Duodenal mucosa (tissue), 2 donors: ENCODE data around the gene RSPRY1.

Experiments used
- H3K27ac ChIP-seq: one replicate; pipeline ENCODE4 v1.7.0; 2013; ENCODE audit warnings: low read depth, low read length
- H3K27me3 ChIP-seq, 2 donors: one replicate each; pipeline ENCODE4 v1.7.0; 2013; ENCODE audit warnings: low read length in 2 of 2, control low read depth in 1 of 2; ENCODE audit not compliant: insufficient read depth in 2 of 2, control insufficient read depth in 1 of 2
- H3K36me3 ChIP-seq, 2 donors: one replicate each; pipeline ENCODE4 v1.7.0; 2013; ENCODE audit warnings: low read length in 2 of 2, control low read depth in 1 of 2; ENCODE audit not compliant: insufficient read depth in 2 of 2, control insufficient read depth in 1 of 2
- H3K4me1 ChIP-seq, 2 donors: one replicate each; pipeline ENCODE4 v1.7.0; 2013; ENCODE audit warnings: low read length in 2 of 2, control low read depth in 1 of 2; ENCODE audit not compliant: insufficient read depth in 2 of 2, control insufficient read depth in 1 of 2
- H3K4me3 ChIP-seq, 2 donors: one replicate each; pipeline ENCODE4 v1.7.0; 2013; ENCODE audit warnings: low read length in 2 of 2, low read depth in 1 of 2
- H3K9ac ChIP-seq, 2 donors: one replicate each; pipeline ENCODE4 v1.7.0; 2013; ENCODE audit warnings: low read length in 2 of 2, low read depth in 1 of 2
- H3K9me3 ChIP-seq, 2 donors: one replicate each; pipeline ENCODE4 v1.7.0; 2013; ENCODE audit warnings: low read length in 2 of 2, control low read depth in 1 of 2; ENCODE audit not compliant: control insufficient read depth in 1 of 2

The RSPRY1 gene

DNA sequence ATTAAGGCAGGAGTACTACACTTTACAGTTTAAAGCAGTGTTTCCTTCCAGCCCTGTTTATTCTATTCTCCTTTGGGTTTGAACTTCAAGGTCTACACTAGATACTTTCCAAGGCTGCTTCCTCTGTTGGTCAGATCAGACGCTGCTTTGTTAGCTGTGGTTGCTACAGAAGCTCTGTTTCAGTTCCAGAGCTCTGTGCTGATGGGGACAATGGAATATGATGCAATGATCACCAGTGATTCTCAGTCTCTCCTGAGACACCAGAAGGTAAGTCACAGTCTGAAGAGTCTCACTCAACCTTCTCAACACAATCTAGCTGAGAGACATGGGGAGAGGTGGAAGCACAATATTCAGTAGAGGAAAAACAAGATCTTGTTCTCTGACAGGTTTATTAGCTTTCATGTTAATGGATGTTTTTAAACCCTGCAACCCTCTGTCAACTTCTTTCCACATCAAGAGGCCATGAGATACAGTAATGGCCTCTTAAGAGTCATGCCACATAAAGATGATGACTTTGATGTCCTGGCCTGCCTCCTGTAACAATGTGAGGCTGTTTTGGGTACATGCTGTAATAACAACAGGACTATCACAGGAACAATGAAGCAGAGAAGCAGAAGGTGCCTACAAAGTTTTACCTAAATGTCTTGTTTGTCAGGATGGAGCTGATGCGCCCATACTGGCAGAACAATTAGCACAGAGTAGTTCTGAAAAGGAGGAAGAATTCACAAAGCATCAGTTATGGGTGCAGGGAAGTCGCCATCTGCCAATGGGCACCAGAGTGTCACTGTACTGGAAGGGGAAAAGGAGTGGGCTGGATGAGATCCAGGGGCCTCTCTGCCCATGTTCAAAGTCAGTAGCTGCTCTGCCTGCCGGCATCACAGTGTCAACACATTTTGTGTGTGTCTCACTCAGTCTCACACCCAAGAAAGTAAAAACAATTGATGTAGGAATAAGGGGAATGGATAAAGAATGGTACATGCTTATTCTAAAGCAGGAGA lies 33.7 kb upstream of the RSPRY1 start:
- H3K4me3 ChIP-seq = no peak overlapping the region
- peaks cover under 1 to 8% of the 10 kb centered on the region in 2 donors for H3K4me1 ChIP-seq
- peaks cover 10 to 52% of the 10 kb centered on the region in 2 donors for H3K36me3 ChIP-seq
- H3K9ac ChIP-seq = no peak overlapping the region
- no peak overlapping the region for H3K27ac ChIP-seq
- H3K27me3 ChIP-seq = no peaks in the 10 kb centered on the region
- no peaks in the 10 kb centered on the region for H3K9me3 ChIP-seq

DNA sequence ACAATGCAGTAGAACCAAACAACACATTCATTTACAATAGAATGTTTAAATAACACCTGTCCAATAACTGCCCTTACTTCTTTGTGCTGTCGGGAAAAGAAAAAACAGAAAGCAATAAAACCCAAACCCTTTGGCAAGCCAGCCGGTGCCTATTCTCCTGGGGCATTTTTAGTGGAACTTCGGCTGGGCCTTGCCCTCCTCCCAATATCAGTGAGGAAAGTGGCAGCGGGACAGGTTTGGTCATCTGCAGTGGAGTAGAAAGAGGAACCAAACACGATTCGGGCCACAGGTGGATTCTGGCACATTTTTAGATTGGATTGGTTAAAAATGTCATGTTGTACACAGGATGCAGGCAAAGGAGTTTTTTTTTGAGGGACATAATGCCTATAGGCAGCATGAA lies 32.3 kb upstream of the RSPRY1 start:
- H3K27ac ChIP-seq = no peak overlapping the region
- no peaks in the 10 kb centered on the region for H3K9me3 ChIP-seq
- H3K36me3 ChIP-seq = peaks cover 18 to 60% of the 10 kb centered on the region in 2 donors
- no peaks in the 10 kb centered on the region for H3K27me3 ChIP-seq
- no peak overlapping the region for H3K4me3 ChIP-seq
- peaks cover 0 to 6% of the 10 kb centered on the region in 2 donors for H3K4me1 ChIP-seq
- no peak overlapping the region for H3K9ac ChIP-seq

DNA sequence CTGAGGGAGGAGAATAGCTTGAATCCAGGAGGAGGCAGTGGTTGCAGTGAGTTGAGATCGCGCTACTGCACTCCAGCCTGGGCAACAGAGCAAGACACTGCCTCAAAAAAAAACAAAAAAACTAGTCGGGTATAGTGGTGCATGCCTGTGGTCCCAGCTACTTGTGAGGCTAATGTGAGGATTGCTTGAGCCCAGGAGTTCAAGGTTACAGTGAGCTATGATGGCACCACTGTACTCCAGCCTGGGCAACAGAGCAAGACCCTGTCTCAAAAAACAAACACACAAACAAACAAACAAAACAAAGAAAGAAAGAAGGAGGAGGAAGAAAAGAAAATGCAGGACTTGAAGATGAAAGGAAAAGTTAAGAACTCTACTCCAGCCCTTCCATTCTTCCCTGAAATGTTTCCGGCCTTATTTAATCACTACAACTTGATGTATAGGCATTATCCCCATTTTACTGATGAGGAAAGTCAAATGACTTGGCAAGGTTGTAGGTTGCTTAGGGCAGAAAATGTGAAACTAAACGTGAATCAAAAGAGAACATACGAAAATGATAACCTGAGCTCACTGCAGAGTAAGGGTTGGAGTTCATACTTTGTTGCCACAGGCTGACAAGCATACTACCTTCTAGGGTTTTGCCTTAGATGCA lies 30.3 kb upstream of the RSPRY1 start:
- peaks cover 18 to 68% of the 10 kb centered on the region in 2 donors for H3K36me3 ChIP-seq
- peaks cover 0 to 6% of the 10 kb centered on the region in 2 donors for H3K4me1 ChIP-seq

DNA sequence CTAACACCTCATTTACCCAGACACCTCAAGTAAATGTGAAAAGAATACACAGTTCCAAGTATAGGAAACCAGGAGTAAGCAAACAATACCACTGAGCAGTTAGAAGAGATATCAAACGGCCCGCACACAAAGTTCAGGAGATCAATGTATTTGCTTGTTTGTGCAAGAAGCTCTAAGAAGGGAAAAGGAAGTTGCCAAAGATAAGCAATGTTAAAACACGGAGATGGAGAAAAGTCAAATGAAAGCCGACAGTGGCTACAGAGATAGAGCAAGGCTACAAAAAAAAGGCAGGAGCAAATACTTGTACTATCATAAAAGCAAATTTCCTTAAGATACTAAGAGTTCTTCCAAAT lies 29.8 kb upstream of the RSPRY1 start:
- Histone ChIP-seq H3K36me3 (peaks cover 18 to 67% of the 10 kb centered on the region in 2 donors), H3K9ac (no peak overlapping the region), H3K9me3 (no peaks in the 10 kb centered on the region), H3K4me3 (no peak overlapping the region), H3K27me3 (no peaks in the 10 kb centered on the region), H3K4me1 (peaks cover 0 to 6% of the 10 kb centered on the region in 2 donors), H3K27ac (no peak overlapping the region)

More for the DNA sequence above, 30.3 kb upstream of the RSPRY1 start:
- Histone ChIP-seq H3K9ac (no peak overlapping the region), H3K27me3 (no peaks in the 10 kb centered on the region), H3K9me3 (no peaks in the 10 kb centered on the region), H3K4me3 (no peak overlapping the region), H3K27ac (no peak overlapping the region)

DNA sequence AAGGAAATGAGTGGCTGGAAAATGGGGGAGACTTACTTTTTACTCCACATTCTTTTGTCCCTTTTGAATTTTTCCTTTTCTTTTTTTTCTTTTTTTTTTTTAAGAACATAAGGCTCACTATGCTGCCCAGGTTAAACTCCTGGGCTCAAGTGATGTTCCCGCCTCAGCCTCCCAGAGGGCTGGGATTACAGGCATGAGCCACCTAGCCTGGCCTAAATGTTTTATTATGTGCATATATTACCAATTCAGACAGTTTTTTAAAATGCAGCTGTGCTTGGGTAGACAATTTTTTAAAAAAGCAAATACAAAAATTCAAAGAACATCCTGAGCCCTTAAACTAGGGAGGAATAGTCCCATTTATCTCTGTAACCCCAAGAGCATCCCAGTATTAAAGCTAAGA lies 28.6 kb upstream of the RSPRY1 start:
- H3K4me1 ChIP-seq = peaks cover 0 to 6% of the 10 kb centered on the region in 2 donors
- H3K36me3 ChIP-seq = peaks cover 21 to 59% of the 10 kb centered on the region in 2 donors

DNA sequence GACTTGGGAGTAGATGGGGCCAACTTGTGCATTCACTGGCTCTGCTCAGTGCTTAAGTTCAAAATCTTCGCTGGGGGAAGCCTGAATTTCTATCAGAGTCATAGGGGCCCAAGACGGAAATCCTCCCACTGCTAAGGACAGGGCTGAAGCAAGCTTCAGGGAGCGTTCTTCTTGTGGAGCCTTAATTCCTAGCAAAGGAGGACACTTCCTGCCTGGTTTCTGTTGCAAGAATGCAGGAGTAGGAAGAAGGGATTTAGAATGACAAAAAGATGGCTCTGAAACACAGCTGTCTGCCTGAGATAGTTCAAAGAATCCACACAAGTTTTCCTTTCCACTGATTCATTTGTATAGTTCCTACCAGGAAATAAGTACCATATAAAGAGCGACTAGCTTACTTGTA lies 26.7 kb upstream of the RSPRY1 start:
- Histone ChIP-seq H3K36me3 (peaks cover 13 to 51% of the 10 kb centered on the region in 2 donors), H3K27me3 (no peaks in the 10 kb centered on the region), H3K4me3 (no peak overlapping the region)

More for the DNA sequence above, 28.6 kb upstream of the RSPRY1 start:
- Histone ChIP-seq H3K27me3 (no peaks in the 10 kb centered on the region), H3K27ac (no peak overlapping the region), H3K4me3 (no peak overlapping the region), H3K9ac (no peak overlapping the region), H3K9me3 (no peaks in the 10 kb centered on the region)

DNA sequence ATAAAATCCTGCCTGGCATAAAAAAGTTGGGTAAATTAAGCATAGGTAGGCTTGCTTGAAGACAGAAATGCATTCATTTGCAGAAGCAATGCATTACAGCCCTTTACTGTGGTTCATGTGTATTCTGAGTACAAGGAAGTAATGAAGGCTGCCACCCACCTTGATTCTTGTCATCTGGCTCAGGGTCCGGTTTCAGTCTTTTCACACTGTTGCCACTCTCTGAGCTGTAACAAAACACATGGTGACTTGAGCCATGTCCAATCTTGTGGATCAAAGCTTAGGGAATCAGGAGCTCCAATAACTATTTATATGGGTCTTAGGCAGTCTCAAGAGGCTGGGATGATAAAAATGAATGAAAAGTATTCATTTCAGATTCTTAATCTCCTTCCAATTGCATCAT lies 22.3 kb upstream of the RSPRY1 start:
- H3K4me3 ChIP-seq = no peak overlapping the region
- H3K4me1 ChIP-seq = peaks cover 14% of the 10 kb centered on the region in 2 donors
- peaks cover 18 to 45% of the 10 kb centered on the region in 2 donors for H3K36me3 ChIP-seq
- H3K27ac ChIP-seq = no peak overlapping the region
- no peak overlapping the region for H3K9ac ChIP-seq
- no peaks in the 10 kb centered on the region for H3K27me3 ChIP-seq
- no peaks in the 10 kb centered on the region for H3K9me3 ChIP-seq

More for the DNA sequence above, 26.7 kb upstream of the RSPRY1 start:
- no peak overlapping the region for H3K9ac ChIP-seq
- H3K4me1 ChIP-seq = peaks cover 0 to 6% of the 10 kb centered on the region in 2 donors
- H3K9me3 ChIP-seq = no peaks in the 10 kb centered on the region
- H3K27ac ChIP-seq = no peak overlapping the region

DNA sequence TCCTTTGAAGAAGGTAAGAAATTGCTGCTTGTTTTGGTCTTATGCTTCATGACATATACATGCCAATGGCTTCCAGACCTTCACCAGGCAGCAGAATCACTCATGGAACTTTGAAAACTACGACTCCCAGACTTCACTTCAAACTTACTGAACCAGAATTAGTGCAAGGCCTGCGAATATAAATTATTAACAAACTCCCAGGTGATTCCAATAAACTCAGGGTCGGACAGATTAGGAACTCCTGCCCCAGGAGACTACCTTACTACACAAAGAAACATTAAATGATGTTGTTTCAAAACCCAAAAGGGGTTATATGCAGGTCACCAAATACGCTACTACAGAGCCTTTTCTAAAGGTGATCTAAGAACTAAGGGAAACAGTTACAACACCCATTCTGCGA lies 20.6 kb upstream of the RSPRY1 start:
- Histone ChIP-seq H3K27me3 (no peaks in the 10 kb centered on the region), H3K4me1 (peaks cover 14% of the 10 kb centered on the region in 2 donors), H3K27ac (no peak overlapping the region), H3K36me3 (peaks cover 26 to 49% of the 10 kb centered on the region in 2 donors), H3K9me3 (no peaks in the 10 kb centered on the region), H3K4me3 (no peak overlapping the region), H3K9ac (no peak overlapping the region)

DNA sequence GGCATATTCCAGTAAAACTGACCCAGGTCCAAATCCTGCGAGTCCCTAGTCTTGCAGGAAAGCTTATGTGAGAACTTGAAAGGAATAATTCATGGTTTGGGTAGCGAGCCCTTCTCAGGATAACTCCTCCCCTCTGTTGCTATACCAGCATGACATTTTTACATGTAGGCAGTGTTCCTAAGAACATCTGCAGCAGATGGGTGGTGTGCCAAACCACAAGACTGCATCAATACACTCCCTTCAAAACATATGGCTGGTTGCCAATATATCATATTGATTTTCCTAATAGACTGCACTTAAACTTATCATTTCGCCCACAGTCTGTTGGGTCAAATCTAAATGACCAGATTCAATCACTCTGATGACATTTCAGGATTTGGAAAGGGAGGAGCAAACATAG lies 20.2 kb upstream of the RSPRY1 start:
- H3K4me1 ChIP-seq = peaks cover 14% of the 10 kb centered on the region in 2 donors
- no peak overlapping the region for H3K9ac ChIP-seq
- H3K27me3 ChIP-seq = no peaks in the 10 kb centered on the region
- H3K36me3 ChIP-seq = peaks cover 26 to 47% of the 10 kb centered on the region in 2 donors
- H3K27ac ChIP-seq = no peak overlapping the region
- H3K9me3 ChIP-seq = no peaks in the 10 kb centered on the region
- H3K4me3 ChIP-seq = no peak overlapping the region

DNA sequence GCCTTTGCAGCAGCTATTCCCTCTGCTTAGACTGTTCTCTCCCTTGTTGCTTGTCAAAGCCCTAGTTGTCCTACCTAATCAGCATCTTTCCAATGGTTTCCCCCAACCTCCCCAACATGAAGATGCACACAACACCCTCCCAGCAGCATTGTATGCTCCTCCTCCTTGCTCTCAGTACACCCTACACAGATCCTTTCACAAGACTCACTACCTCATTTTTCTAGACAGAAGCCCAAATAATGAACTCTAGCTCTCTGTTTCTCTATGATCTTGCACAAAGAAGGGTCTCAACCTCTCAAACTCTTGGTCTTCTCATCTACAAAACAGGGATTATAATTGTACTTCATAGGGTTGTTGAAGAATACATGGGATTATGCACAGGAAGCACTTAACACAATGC lies 19.7 kb upstream of the RSPRY1 start:
- H3K36me3 ChIP-seq = peaks cover 31 to 49% of the 10 kb centered on the region in 2 donors
- H3K27ac ChIP-seq = no peak overlapping the region
- no peaks in the 10 kb centered on the region for H3K27me3 ChIP-seq

More for the DNA sequence above, 19.7 kb upstream of the RSPRY1 start:
- Histone ChIP-seq H3K4me3 (no peak overlapping the region), H3K4me1 (peaks cover 14% of the 10 kb centered on the region in 2 donors), H3K9me3 (no peaks in the 10 kb centered on the region), H3K9ac (peak overlapping the region in 1 of 2 donors; percentile 21)
